ENCODE results near the gene SLC49A3.
"Not testable (repeated sequence)": the region's sequence is repeated elsewhere in the genome, so short reads cannot be mapped to it uniquely, and the experiment has no call there.

Gene SLC49A3

DNA sequence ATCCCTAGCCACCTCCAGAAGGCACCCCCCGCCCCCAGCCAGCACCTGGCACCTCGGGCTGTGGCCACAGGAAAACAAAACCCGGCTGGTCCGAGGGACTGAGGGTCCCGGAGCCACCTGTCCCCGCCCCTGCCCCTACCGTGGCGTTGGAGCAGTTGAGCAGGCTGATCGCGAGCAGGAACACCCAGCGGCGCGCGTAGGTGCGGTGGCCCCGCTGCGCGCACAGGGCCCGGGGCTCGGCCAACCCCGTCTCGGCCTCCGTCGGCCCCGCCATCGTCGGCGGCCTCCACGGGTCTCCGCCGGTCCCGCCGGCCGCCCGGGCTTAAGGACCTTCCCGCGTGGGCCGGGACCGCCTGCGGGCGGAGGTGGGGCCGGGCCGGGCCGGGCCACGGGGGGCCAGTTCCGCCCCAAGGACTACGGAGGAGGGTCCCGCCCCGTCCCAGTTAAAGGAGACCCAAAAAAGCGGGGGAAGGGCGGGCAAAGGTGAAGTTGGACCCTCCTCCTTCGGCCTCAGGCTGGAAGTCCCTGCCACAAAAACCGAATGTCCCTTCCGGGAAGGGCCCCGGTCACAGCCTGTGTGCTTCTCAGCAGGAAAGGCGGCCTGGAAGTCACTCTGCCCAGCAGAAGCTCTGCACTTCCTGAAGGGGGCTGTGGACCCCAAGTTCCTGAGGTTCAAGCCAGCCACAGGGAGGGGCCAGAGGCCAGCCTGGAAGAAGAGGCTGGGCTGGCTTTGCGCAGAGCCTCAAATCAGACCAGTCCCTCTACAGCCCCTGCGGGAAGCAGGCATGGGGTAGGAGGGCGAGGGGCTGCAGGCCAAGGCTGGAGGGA lies at the start of gene SLC49A3:
TSS of gene SLC49A3 (minus strand) at position 298 of the 828 bp plus-strand sequence. CDS start at position 274, 24 bp downstream.
- no peak for DNase-seq

DNA sequence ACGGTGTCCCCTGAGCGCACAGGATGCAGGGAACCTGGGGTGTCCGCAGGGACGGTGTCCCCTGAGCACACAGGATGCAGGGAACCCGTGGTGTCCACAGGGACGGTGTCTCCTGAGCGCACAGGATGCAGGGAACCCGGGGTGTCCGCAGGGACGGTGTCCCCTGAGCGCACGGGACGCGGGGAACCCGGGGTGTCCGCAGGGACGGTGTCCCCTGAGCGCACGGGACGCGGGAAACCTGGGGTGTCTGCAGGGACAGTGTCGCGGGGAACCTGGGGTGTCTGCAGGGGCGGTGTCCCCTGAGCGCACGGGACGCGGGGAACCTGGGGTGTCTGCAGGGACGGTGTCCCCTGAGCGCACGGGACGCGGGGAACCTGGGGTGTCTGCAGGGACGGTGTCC lies 47.6 kb upstream of the SLC49A3 start:
- not testable (repeated sequence) for DNase-seq

DNA sequence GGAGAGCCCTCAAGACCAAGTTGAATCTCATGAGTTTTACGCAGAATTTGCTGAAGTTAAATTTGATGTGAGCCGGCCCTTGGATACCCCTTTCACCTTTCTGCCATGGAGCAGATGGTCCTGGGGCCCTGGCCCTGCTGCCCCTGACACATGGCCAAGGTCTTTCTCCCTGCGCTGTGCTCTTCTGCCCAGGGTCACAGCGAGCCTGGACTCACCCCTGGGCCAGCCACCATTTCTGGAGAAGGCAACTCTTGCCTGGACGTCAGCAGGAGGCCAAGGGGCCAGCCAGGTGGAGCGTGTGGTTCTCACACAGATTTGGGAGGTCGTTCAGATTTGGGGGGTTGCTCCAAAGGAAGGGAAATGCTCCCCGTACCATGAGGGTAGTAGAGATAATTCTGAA lies 46.6 kb upstream of the SLC49A3 start:
- no peak for DNase-seq

DNA sequence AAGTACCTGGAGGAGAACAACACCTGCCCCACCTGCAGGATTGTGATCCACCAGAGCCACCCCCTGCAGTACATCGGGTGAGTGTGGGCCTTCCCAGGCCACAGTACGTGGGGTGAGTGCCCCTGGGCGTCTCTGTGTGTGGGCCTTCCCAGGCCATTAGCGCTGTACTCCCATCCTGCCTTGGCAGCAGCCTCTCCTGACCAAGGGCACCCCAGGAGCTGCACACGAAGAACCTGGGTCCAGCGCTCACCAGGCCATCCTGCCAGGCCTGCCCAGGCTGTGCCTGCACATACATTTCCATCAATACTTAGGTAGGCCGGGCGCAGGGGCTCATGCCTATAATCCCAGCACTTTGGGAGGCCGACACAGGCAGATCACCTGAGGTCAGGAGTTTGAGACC lies 46.0 kb upstream of the SLC49A3 start:
- DNase-seq: no peak

DNA sequence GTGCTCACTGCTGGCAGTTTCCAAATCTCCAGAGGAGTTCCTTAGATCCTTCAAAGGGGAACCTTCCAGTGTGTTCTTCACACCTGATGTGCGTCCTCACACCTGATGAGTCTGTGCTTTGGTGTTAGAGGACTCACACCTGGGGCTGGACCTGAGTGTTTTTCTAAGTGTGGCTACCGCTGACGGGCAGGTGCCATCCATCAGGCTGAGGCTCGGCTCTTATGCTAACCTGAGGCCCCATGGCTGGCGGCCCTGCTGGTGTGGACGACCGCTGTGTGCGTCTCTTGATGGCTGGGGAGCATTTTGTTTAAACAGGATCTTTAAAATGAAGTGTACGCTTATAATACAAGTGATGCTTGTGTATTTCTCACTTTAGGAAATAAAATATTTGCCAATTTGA lies 45.1 kb upstream of the SLC49A3 start:
- no peak for DNase-seq

DNA sequence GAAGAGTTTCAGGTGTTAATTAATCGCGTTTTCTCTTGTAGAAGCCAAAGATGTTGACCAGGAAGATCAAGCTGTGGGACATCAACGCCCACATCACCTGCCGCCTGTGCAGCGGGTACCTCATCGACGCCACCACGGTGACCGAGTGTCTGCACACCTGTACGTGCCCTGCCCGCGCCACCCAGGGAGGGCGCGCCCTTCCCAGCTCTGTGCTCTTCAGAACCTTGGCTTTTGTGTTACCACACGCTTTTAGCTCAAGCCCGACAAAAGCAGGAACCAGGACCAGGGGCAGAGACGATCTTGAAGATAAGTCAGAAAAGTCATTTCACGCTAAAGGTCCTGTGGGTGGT lies 44.7 kb upstream of the SLC49A3 start:
- no peak for DNase-seq

DNA sequence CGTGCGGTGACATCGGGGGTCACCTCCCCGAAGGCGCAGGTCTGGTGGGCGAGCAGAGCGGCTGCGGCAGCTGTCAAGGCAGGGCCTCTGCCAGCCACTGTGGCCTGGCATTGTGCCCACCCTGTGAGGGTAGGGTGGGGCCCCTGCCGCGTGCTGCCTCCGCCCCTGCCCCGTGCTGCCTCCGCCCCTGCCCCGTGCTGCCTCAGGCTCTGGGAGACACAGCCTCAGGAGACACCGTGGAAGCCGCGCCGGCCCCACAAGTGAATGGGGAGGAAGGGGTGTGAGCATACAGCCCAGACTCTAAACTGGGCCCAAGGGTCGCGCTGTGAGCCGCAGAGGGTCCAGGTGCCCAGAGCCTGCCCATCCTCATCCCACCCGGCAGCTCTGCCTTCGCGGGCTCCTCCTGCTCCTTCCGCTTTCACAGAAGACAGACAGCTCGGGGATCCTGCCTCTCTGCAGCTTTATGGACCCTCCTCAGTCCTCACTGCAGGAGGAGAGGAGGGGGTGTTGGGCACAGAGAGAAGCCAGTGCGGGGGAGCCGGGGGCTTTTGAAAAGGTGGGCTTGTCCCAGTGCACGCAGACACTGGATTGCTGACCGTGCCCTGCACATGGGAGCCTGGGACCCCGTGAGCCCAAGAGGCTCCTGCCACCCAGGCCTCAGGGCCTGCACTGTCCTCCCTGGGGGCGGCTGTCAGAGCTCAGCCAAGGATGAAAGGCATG lies 44.1 kb upstream of the SLC49A3 start:
- DNase-seq: no peak

DNA sequence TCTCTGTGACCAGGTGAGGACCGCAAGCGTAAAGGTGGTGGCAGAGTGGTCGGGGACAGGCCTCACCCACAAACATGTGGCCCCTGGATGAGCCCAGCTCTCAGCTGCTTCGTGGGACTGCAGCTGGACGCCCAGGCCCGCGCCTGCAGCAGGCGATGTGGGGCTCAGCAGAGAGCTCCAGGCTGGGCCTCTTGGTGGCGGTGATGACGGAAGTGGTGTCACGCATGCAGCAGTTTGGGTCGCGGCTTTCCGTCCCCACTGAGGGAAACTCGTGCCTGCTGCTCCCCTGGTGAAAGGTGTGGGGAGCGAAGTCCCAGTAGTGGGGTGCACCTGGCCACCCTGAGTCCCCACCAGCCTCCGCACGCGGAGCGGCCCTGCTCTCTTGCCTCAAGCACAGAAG lies 43.5 kb upstream of the SLC49A3 start:
- DNase-seq: no peak

DNA sequence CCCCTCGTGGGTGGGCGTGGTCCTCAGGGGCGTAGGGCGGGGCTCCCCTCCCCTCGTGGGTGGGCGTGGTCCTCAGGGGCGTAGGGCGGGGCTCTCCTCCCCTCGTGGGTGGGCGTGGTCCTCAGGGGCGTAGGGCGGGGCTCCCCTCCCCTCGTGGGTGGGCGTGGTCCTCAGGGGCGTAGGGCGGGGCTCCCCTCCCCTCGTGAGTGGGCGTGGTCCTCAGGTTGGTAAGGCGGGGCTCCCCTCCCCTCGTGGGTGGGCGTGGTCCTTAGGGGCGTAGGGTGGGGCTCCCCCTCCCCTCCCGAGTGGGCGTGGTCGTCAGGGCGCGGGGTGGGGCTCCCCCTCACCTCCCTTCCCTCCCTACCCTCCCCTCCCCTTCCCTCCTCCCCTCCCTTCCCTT lies 43.0 kb upstream of the SLC49A3 start:
- not testable (repeated sequence) for DNase-seq

DNA sequence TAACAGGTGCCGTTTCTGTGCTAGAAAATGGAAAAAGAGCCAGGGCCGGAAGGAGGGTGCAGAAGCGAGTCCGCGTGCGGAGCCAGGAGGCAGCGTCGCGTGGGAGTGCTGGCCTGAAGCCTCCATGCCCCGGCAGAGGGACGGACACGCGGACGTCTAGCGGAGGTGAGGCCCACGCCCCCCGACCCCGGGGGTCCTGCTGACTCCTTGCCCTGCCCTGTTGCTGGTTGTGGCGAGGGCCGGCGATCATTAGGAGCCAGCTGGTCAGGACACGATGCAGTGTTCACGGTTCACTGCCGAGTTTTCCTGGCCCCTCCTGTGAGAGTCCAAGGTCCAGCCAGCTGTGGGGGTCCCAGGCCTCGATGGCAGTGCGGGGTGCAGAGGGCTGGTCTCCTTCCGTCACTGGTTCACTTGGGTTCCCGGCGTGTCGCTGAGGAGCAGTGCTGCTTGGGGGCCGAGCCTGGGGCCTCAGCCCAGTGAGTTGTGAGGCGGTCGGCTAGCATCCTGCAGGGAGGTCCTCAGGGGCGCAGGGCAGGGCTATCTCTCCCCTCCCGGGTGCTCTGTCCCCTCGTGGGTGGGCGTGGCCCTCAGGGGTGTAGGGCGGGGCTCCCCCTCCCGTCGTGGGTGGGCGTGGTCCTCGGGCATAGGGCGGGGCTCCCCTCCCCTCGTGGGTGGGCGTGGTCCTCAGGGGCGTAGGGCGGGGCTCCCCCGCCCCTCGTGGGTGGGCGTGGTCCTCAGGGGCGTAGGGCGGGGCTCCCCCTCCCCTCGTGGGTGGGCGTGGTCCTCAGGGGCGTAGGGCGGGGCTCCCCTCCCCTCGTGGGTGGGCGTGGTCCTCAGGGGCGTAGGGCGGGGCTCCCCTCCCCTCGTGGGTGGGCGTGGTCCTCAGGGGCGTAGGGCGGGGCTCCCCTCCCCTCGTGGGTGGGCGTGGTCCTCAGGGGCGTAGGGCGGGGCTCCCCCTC lies 42.3 kb upstream of the SLC49A3 start:
- not testable (repeated sequence) for DNase-seq

DNA sequence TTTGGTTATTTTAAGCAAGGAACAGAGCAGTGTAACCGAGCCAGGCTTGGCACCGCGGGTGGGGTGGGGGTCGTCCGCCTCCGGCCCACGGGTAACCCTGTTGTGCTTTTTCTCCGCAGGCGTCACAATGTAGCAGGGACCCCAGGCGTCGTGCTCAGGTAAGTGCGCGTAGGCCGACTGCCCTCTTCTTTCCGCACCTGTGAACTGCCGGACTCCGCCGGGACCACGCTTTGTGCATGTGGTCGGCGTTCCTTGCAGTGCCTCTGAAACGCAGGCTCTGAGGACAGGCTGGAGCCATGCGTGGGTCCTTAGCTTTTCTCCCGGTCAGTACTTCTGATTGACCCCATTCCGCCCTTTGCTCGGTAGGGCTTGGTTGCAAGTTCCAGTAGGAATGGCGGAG lies 41.6 kb upstream of the SLC49A3 start:
- DNase-seq: no peak

DNA sequence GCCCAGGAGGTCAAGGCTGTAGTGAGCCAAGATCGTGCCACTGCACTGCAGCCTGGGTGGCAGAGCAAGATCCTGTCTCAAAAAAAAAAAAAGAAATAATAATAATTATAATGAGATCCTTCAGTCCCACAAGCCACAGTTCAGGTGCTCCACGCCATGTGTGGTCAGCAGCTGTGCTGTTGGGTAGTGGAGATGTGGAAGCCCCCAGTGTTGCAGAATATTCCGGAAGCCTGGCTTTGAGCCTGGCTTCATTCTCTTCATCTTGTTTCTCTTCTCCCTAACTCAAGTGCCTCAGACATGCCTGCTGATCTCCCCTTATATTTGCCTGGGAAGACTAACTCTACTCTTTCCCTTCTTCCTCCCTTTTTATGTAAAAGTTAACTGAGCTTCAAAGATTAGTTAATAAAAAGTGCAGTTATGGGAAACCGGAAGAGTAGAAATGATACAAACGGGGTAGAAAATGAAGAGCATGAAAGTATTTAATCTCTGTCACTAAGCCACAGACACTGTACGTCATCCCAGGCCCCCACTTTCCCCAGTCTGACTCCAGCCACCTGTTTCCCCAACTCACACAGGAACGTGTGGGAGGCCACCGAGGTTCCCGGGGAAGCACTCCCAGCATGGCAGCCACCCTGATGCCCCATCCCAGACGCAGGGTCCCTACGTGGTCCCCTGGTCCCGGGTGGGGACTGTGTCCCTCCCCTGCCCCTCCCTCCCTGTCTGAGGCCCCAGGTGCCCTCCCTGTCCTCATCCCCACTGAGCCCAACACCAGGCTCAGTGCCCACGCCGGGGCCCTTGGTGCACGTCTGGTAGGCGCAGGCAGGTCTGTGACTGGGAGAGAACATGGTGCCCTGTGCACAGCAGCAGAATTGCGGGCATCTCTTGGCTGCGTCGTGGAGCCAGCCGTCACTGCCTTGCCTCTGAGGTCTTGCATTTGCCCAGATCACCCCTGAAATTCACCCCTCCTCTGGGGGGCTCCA lies 40.7 kb upstream of the SLC49A3 start:
- no peak for DNase-seq

DNA sequence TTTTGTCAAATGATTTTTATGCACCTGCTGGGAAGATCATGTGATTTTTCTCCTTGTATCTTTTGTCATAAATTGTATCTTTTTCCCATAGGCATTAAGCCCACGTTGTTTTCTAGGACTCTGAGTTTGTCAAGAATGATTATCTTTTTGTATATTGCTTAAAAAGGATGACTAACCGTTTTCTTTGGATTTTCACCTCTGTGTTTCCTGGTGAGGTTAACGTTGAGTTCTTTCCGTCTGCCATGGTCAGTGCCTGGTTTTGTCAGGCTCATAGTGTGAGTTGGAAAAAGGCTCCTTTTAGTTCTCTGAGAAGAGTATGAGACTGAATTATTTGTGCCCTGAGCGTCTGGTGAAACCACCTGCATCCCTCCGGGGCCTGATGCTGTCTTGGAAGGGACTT lies 38.6 kb upstream of the SLC49A3 start:
- no peak for DNase-seq

DNA sequence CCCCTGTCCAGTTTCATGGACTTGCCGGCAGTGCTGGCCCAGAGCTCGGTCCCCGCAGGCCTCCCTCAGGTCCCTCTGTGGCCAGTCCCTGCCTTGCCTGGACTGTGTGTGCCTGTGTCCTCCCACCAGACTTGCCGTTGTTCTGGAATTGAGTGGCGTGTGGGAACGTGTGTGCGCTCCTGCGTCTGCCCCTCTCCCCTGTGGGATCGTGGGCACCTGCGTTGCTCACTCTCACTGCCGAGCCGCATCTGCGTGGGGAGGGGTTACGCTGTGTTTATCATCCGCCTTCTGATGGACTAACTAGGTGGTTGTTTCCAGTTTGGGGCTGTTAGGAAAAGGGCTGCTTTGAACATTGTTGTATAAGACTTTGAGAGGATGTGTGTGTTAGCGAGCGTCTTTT lies 37.9 kb upstream of the SLC49A3 start:
- no peak for DNase-seq

DNA sequence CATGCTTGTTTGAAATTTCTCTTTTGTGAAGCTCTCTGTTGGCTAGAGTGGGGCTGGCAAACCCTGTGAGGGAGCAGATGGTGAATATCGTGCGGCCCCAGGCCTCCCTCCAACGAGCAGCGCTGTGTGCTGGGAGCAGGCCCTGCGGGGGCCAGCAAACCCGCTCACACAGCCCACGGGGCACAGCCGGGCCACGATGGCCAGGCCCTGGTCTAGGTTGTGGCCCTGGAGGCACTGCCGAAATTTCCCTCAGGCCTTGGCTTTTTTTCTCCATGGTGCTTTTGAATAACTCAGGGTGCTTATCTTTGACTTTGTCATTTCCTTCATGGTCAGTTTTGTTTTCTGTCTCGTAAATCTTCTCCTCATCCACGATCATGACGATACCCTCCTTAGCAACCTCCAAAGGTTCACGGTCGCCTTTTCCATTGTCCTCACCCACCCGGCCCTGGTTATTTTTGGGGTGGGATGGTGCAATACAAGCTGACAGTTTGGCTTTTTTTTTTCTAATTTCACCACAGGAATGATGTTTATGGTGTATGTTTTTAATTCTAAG lies 37.4 kb upstream of the SLC49A3 start:
- no peak for DNase-seq

DNA sequence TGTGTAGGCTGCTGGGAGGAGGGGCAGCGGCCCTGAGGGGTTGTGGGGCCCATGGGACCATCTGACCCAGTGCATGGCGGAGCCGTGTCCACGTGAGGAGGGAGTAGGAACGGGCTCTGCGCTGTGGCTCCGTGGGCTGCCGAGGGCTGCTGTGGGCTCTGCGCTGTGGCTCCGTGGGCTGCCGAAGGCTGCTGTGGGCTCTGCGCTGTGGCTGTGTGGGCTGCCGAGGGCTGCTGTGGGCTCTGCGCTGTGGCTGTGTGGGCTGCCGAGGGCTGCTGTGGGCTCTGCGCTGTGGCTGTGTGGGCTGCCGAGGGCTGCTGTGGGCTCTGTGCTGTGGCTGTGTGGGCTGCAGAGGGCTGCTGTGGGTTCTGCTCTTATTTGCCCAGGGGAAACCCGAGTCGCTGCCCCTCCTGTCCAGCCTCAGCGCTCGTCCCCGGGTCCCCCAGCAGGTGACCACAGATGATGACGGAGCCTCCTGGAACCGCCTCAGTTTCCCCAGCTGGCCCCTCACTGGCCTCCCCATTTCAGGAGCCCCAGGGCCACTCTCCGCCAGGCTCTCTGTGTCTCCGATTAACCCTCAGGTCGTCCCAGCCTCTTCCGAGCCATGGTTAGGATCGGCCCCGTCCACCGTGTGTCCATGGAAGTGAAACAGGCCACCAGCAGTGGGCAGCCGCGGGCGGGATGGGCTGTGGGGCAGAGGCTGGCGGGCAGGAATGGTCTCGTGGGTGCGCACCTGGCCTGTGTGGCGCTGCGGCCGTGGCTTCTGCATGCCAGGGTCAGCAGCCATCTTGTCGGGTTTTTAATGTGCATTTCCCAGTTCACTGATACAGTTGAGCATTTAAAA lies 36.7 kb upstream of the SLC49A3 start:
- no peak for DNase-seq

DNA sequence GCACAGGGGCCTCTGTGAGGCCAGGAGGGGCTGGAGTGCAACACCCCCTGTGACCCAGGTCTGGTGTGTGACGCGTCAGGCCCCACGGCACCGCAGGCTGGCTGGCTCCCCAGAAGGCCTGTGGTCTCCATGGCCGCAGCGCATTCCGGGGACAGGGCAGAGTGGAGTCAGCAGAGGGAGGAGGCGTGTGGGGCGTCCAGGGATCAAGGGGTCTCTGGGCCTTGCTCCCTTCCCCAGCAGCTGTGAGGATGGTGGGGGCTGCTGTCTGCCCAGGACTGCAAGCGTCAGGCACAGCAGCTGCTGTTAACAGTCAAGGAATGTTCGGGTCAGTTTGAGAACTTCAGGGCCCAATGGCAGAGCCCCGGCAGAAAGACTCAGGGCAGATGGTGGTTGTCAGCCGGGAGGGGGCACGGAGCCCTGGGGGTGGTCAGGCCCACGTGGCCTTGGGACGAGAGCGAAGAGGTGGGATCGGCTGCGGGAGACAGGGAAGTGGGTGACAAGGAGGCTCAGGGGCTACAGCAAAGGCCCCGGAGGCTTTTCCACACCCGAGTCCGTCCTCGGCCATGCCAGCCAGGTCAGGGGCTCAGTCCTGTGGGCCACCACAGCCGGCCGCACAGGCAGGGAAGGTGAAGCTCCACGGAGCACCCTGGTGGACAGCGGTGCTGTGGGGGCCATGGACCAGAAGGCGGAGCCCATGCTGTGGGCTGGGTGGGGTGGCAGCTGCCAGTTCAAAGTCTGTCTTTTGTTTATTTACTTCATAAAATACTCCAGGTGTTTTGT lies 35.0 kb upstream of the SLC49A3 start:
- no peak for DNase-seq

DNA sequence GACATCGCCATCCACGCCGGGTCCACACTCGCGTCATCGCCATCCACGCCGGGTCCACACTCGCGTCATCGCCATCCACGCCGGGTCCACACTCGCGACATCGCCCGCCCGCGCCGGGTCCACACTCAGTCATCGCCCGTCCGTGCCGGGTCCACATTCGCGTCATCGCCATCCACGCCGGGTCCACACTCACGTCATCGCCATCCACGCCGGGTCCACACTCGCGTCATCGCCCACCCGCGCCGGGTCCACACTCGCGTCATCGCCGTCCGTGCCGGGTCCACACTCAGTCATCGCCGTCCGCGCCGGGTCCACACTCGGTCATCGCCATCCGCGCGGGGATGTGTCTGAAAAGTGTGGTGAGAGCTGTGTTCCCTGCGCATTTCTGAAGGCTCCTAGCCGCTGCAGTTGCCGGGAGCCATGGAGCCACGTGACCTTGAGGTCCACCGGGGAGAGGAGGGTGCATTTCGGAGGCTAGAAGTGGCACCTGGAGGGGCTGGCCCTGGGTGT lies 34.0 kb upstream of the SLC49A3 start:
- no peak for DNase-seq

DNA sequence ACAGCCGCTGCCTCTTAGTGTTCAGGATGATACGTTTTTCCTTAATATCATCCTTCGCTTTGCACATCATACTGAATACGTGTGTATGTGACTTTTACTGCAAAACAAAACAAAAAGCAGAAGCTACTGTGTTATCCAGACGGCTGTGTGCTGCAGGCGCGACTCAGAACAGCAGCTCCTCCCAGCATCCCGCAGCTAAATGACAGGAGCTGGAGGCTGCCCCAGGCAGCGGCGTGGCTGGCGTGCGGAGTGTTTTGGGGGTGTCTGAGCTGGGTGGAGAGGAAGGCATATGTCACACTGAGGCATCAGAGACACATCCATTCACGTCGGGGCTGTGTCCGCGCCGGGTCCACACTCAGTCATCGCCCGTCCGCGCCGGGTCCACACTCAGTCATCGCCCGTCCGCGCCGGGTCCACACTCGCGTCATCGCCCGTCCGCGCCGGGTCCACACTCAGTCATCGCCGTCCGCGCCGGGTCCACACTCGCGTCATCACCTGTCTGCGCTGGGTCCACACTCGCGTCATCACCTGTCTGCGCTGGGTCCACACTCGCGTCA lies 33.3 kb upstream of the SLC49A3 start:
- DNase-seq: no peak
